ENCODE data around the gene PRR23E. TPM values are rescaled to one million over a fixed set of nuclear protein-coding genes. Genes with fewer than 3 reads are reported as not detected.
A peak's percentile ranks its signal among the peaks of the same experiment; 100 is the strongest.

The PRR23E gene
- total RNA-seq, 1 donor from 2014 or later, result not detected

DNA sequence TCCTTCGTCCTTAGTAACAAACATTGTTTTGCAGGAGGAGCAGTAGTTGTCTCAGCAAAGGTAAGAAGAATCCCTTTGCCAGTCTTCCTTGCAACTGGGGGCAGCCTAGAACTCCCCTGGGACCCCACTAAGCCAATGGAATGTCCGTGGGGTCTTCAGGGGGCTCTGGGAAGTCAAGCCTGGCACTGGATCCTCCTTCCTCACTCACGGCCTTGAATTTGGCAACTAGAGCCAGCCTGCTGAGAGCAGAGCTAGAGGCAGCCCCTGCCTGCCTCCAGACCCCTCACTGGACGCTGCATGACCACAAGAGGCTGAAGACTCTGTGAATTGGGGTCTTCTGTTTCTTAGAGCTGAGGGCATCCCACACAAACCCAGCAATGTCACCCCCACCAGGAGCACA, 18.6 kb upstream of the PRR23E start:
- no peaks in the 10 kb centered on the region for H3K9me3 Mint-ChIP-seq
- peaks cover 15% of the 10 kb centered on the region for H3K4me1 Mint-ChIP-seq (ENCODE audit: unreplicated experiment)
- H3K27ac Mint-ChIP-seq, result no peak overlapping the region
- H3K4me3 Mint-ChIP-seq, result no peak overlapping the region
- no peaks in the 10 kb centered on the region for H3K36me3 Mint-ChIP-seq
- peaks cover 25% of the 10 kb centered on the region for H3K27me3 Mint-ChIP-seq
- TF ChIP-seq, protein P1, sequence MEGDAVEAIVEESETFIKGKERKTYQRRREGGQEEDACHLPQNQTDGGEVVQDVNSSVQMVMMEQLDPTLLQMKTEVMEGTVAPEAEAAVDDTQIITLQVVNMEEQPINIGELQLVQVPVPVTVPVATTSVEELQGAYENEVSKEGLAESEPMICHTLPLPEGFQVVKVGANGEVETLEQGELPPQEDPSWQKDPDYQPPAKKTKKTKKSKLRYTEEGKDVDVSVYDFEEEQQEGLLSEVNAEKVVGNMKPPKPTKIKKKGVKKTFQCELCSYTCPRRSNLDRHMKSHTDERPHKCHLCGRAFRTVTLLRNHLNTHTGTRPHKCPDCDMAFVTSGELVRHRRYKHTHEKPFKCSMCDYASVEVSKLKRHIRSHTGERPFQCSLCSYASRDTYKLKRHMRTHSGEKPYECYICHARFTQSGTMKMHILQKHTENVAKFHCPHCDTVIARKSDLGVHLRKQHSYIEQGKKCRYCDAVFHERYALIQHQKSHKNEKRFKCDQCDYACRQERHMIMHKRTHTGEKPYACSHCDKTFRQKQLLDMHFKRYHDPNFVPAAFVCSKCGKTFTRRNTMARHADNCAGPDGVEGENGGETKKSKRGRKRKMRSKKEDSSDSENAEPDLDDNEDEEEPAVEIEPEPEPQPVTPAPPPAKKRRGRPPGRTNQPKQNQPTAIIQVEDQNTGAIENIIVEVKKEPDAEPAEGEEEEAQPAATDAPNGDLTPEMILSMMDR (conservative IDR thresholded peaks at IDR 0.05), result no peak
- no peak for DNase-seq (ENCODE audit: extremely low spot score, unreplicated experiment)

DNA sequence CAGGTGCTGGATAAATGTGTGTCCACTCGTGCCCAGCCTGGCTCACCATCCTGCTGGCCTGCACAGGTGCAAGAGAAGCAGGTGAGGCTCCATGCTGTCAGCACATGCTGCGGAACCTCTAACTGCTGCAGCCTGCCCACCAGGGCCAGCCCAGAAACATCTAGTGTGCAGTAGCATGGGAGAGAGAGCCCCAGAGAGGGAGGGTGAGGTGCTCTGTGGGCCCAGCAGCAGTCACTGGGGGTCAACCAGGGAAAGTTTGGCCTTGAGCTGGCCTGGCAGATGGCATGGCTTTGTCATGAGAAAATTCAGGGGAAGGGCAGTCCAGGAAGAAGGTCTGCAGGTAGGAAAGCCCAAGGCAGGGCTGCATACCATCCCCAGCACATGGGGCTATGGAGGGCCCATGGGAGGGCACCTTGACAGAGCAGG, 18.2 kb upstream of the PRR23E start:
- Mint-ChIP-seq H3K4me3 (no peak overlapping the region), H3K4me1 (ENCODE audit: unreplicated experiment) (peaks cover 15% of the 10 kb centered on the region), H3K27ac (peak overlapping the region; percentile 31), H3K36me3 (no peaks in the 10 kb centered on the region), H3K9me3 (no peaks in the 10 kb centered on the region), H3K27me3 (peaks cover 22% of the 10 kb centered on the region)
- TF ChIP-seq, protein P1 (conservative IDR thresholded peaks at IDR 0.05), result no peak
- DNase-seq (ENCODE audit: extremely low spot score, unreplicated experiment), result no peak

DNA sequence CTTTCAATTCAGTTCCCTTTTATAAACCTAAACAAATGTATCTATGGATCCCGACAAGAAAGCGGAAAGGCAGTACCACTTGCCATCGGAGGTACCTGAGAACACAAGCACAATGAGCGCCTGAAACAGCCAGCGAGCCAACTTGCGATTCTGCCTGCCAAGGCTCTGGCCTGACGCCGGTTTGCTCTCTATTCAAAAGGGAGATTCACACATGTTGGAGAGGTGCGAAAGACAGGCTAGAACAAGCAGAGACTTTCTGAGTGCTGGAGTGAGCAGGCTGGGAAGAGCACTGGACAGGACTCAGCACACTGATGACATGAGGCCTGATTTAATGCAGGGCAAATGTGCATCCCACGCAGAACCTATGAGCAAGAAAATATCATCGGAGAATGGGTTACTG, 17.7 kb upstream of the PRR23E start:
- no peak overlapping the region for H3K27ac Mint-ChIP-seq
- TF ChIP-seq, protein P1 (conservative IDR thresholded peaks at IDR 0.05), result no peak
- H3K9me3 Mint-ChIP-seq, result no peaks in the 10 kb centered on the region
- peaks cover 18% of the 10 kb centered on the region for H3K27me3 Mint-ChIP-seq
- no peak overlapping the region for H3K4me3 Mint-ChIP-seq
- peaks cover 15% of the 10 kb centered on the region for H3K4me1 Mint-ChIP-seq (ENCODE audit: unreplicated experiment)
- DNase-seq (ENCODE audit: extremely low spot score, unreplicated experiment), result no peak
- no peaks in the 10 kb centered on the region for H3K36me3 Mint-ChIP-seq

DNA sequence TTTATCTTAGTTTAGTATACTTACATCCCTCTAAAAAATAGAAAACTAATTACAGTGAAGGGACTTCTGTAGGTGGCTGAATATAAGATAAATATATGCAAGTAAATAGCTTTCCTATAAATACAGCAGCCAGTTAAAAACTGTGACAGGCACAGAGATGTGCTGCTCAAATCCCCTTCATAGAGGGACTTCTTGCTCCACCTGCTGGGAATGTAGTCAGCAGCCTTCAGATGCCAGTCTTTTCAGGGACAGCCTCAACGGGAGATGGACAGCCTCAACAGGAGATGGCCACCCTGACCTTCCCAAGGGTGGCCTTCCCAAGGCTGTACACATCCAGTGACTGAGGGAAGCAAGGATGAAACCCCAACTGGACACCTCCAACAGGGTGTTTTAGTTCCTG, 15.7 kb upstream of the PRR23E start:
- H3K4me3 Mint-ChIP-seq, result no peak overlapping the region
- no peaks in the 10 kb centered on the region for H3K9me3 Mint-ChIP-seq

DNA sequence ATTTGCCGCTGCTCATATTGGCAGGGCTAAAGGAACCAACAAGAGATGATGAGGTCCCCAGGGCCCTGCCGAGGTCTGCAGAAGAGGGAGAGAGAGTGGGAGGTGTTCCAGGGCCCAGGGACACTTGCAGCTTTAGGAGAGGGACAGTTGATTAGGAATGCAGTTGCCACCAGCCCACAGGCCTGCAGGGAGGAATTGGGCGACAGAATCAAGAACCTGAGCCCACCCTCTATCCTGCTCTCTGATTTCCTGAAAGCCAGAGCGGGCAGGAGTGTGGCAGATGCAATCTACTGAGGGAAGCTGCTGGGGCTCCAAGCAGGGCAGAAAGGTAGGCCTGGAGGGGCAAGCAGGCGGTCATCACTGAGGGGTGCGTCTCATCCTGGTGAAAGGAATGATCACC, 12.1 kb upstream of the PRR23E start:
- no peaks in the 10 kb centered on the region for H3K4me1 Mint-ChIP-seq (ENCODE audit: unreplicated experiment)
- H3K4me3 Mint-ChIP-seq, result no peak overlapping the region
- peak; percentile 40 for DNase-seq (ENCODE audit: extremely low spot score, unreplicated experiment)
- H3K27me3 Mint-ChIP-seq, result peaks cover 3% of the 10 kb centered on the region
- no peaks in the 10 kb centered on the region for H3K36me3 Mint-ChIP-seq
- no peak overlapping the region for H3K27ac Mint-ChIP-seq
- TF ChIP-seq, protein P1 (conservative IDR thresholded peaks at IDR 0.05), result no peak
- no peaks in the 10 kb centered on the region for H3K9me3 Mint-ChIP-seq

More for the DNA sequence above, 15.7 kb upstream of the PRR23E start:
- Mint-ChIP-seq H3K36me3 (no peaks in the 10 kb centered on the region), H3K4me1 (ENCODE audit: unreplicated experiment) (peaks cover 11% of the 10 kb centered on the region), H3K27ac (no peak overlapping the region), H3K27me3 (peaks cover 10% of the 10 kb centered on the region)
- TF ChIP-seq, protein P1 (conservative IDR thresholded peaks at IDR 0.05), result no peak
- no peak for DNase-seq (ENCODE audit: extremely low spot score, unreplicated experiment)

DNA sequence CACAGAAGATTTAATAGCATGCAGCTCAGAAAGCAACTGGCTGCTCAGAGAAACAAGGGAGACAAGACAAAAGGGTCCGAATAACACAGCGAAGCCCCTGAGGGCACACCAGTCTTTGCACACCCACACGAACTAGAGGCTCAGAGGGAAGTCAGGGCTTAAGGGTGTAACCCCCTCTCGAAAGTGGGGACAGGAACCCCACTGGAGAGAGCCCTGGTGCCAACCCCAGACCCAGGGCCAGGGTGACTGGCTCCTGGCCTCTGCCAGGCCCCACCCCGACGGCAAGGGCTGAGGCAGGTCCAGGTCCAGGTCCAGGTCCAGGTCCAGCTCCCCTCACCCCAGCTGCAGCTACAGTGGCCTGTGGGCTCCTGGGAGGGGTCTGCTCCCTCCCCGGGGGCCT, 10.5 kb upstream of the PRR23E start:
- Mint-ChIP-seq H3K36me3 (no peaks in the 10 kb centered on the region), H3K4me1 (ENCODE audit: unreplicated experiment) (no peaks in the 10 kb centered on the region), H3K27me3 (peaks cover 3% of the 10 kb centered on the region), H3K4me3 (no peak overlapping the region), H3K9me3 (no peaks in the 10 kb centered on the region), H3K27ac (no peak overlapping the region)
- TF ChIP-seq, protein P1 (conservative IDR thresholded peaks at IDR 0.05), result no peak
- peak; percentile 51 for DNase-seq (ENCODE audit: extremely low spot score, unreplicated experiment)
